OCI-LY3 (cell line): ENCODE data around the gene MISFA.

ENCODE experiments used
- EZH2phosphoT487 ChIP-seq: fragments of 200-600 bp; shearing (Covaris generic); IDR thresholded peaks from 2 replicates; pipeline ENCODE4 v1.6.1; 2018; ENCODE audit warnings: antibody characterized with exemption, mixed run types, low read depth
- TF ChIP-seq, protein P1 (sequence below): fragments of 200-600, 300-600 bp; sonication (generic); IDR thresholded peaks from 2 replicates; pipeline ENCODE4 v1.5.1; 2014; ENCODE audit warnings: antibody characterized with exemption, low read length, low read depth

DNA sequence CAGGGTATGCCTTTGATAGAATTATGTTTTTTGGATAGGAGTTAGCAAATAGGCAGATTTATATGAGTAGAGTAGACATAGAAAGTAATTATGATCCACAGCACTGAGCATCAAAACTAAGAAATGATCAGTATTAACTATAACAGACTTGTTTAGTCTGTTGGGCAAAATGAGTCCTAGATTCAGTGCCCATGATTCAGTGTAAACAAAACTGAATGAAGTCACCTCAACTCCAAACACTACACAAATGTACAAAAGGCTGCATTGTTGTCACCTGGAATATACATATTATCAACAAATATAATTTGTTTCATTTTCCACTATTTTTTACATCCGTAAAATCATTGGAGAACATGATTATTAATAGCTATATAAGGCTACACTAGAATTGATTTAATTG, 17.8 kb upstream of the MISFA start:
- TF ChIP-seq, protein P1, sequence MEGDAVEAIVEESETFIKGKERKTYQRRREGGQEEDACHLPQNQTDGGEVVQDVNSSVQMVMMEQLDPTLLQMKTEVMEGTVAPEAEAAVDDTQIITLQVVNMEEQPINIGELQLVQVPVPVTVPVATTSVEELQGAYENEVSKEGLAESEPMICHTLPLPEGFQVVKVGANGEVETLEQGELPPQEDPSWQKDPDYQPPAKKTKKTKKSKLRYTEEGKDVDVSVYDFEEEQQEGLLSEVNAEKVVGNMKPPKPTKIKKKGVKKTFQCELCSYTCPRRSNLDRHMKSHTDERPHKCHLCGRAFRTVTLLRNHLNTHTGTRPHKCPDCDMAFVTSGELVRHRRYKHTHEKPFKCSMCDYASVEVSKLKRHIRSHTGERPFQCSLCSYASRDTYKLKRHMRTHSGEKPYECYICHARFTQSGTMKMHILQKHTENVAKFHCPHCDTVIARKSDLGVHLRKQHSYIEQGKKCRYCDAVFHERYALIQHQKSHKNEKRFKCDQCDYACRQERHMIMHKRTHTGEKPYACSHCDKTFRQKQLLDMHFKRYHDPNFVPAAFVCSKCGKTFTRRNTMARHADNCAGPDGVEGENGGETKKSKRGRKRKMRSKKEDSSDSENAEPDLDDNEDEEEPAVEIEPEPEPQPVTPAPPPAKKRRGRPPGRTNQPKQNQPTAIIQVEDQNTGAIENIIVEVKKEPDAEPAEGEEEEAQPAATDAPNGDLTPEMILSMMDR: no peak
- TF ChIP-seq EZH2phosphoT487: no peak
